ENCODE measurements around the gene HYAL3. TPM values are rescaled to one million over a fixed set of nuclear protein-coding genes. Genes with fewer than 3 reads are reported as not detected.

Gene HYAL3
- total and polyA plus RNA-seq, 2 donors (not counting 1 experiment from before 2014, with no cell fraction given), result 3.2 to 7.4 TPM

DNA sequence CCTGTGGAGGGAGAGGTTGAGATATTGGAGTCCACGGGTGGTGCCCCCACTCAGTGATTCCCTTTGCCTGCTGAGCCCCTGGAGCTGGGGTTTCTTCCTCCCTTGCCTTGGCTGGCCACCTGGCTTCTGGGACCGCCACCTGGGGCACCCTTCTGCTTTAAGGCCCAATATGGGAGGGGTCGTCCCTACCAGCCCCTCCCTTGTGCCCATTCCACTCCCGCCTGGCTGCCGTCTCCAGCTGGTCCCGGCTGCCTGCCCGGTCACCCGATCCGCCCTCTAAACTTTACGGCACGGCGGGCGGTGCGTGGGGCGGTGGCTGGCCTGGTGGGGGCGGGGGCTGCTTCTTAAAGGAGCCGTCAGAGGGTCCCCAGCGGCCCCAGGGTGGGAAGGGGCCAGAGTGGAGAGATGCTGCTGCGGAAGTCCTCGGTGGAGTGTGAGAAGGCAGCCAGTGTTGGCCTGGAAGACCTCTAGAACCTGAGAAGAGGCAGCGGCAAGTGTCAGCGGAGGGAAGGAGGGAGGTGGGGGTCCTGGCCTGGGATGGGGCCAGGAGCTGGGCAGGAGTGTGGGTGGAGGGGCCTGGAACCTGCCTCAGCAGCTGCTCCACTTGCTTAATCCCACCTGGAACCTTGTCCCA, 31.8 kb downstream of the HYAL3 start:
- TF ChIP-seq EZH2 (IDR thresholded peaks at IDR 0.05; ENCODE audit: low read length, missing control alignments), result no peak
- TF ChIP-seq, protein P1, sequence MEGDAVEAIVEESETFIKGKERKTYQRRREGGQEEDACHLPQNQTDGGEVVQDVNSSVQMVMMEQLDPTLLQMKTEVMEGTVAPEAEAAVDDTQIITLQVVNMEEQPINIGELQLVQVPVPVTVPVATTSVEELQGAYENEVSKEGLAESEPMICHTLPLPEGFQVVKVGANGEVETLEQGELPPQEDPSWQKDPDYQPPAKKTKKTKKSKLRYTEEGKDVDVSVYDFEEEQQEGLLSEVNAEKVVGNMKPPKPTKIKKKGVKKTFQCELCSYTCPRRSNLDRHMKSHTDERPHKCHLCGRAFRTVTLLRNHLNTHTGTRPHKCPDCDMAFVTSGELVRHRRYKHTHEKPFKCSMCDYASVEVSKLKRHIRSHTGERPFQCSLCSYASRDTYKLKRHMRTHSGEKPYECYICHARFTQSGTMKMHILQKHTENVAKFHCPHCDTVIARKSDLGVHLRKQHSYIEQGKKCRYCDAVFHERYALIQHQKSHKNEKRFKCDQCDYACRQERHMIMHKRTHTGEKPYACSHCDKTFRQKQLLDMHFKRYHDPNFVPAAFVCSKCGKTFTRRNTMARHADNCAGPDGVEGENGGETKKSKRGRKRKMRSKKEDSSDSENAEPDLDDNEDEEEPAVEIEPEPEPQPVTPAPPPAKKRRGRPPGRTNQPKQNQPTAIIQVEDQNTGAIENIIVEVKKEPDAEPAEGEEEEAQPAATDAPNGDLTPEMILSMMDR (conservative IDR thresholded peaks at IDR 0.05 in 1 of 2, IDR thresholded peaks at IDR 0.05 in 1 of 2; ENCODE audit: low read depth in 1 of 2, low read length in 2 of 2), result no peak
- H3K9me3 ChIP-seq (ENCODE audit: control insufficient read depth, insufficient read depth, low read depth, low read length), result no peaks in the 10 kb centered on the region
- peak overlapping the region; percentile 73 for H3K4me2 ChIP-seq (ENCODE audit: extremely low read depth, insufficient read depth, low read length)
- peak in 1 of 2 donors; percentile 28 for DNase-seq (ENCODE audit: low read depth in 2 of 2)
- no peaks in the 10 kb centered on the region for H4K20me1 ChIP-seq (ENCODE audit: control insufficient read depth, extremely low read depth, insufficient read depth, low read length)
- peaks cover 60% of the 10 kb centered on the region for H3K4me1 ChIP-seq (ENCODE audit: control insufficient read depth, extremely low read depth, insufficient read depth, low read length)
- H3K4me3 ChIP-seq (replicated peaks in 1 of 4; ENCODE audit: control extremely low read depth in 1 of 4, insufficient read depth in 1 of 4, low read depth in 3 of 4, low read length in 4 of 4), result peak overlapping the region; percentile 46 to 64 (median 55)
- H3K27me3 ChIP-seq (ENCODE audit: control insufficient read depth, insufficient read depth, low read length), result no peaks in the 10 kb centered on the region
- H3K79me2 ChIP-seq (ENCODE audit: control insufficient read depth, insufficient read depth, low read length), result no peaks in the 10 kb centered on the region
- H3K36me3 ChIP-seq (ENCODE audit: control insufficient read depth, insufficient read depth, low read length), result peaks cover 2% of the 10 kb centered on the region
- no peak overlapping the region for H3K27ac ChIP-seq (ENCODE audit: insufficient read depth, low read length)
- H3K9ac ChIP-seq (ENCODE audit: insufficient read depth, low read length), result peak overlapping the region; percentile 45
- H2AFZ ChIP-seq (ENCODE audit: low read length), result peak overlapping the region; percentile 43

DNA sequence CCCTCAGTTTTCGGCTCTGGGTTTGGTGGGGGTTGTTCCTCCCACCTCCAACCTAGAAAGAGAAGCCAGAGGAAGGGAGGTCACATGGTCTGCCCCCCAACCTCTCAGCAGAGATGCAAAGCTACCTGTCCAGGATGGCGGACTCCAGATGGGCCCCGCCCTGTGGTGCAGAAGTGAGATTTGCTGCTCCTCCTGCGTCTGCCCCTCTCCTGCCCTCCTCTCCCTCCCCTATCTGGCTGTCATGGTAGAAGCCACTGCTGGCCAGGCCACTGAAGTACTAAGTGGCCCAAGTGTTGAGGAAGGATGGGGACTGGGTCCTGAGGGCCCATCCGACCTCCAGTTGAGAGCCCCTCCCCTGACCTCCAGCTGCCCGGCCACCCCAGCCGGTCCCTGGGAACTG, 32.4 kb downstream of the HYAL3 start:
- peak overlapping the region; percentile 45 for H3K9ac ChIP-seq (ENCODE audit: insufficient read depth, low read length)
- H3K4me1 ChIP-seq (ENCODE audit: control insufficient read depth, extremely low read depth, insufficient read depth, low read length), result peaks cover 60% of the 10 kb centered on the region
- H3K4me3 ChIP-seq (replicated peaks in 1 of 4; ENCODE audit: control extremely low read depth in 1 of 4, insufficient read depth in 1 of 4, low read depth in 3 of 4, low read length in 4 of 4), result peak overlapping the region; percentile 16 to 64 (median 50)

DNA sequence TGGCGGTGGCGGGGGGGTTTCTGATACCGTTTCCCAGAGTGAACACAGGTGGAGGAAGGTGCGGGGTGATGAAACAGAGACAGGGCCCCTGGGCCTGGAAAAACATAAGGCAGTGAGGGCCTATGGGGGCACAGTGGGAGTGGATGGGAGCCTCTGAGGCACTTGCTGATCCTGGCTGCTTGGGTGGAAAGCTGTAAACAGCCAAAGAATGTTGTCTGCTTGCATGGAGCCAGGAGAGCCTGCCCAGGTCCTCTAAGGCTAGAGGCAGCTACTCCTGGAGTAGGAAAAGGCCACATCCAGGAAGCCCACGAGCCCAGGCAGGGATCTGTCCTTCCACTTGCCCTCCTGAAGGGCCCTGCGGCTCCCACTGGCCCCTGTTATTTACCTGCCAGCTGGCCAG, 33.2 kb downstream of the HYAL3 start:
- H3K36me3 ChIP-seq (ENCODE audit: control insufficient read depth, insufficient read depth, low read length), result peaks cover 2% of the 10 kb centered on the region
- no peak overlapping the region for H3K4me2 ChIP-seq (ENCODE audit: extremely low read depth, insufficient read depth, low read length)
- peaks cover 59% of the 10 kb centered on the region for H3K4me1 ChIP-seq (ENCODE audit: control insufficient read depth, extremely low read depth, insufficient read depth, low read length)
- no peak for DNase-seq (ENCODE audit: low read depth in 2 of 2)
- no peak overlapping the region for H3K9ac ChIP-seq (ENCODE audit: insufficient read depth, low read length)
- no peaks in the 10 kb centered on the region for H3K79me2 ChIP-seq (ENCODE audit: control insufficient read depth, insufficient read depth, low read length)
- no peaks in the 10 kb centered on the region for H4K20me1 ChIP-seq (ENCODE audit: control insufficient read depth, extremely low read depth, insufficient read depth, low read length)
- H3K27me3 ChIP-seq (ENCODE audit: control insufficient read depth, insufficient read depth, low read length), result no peaks in the 10 kb centered on the region
- no peak overlapping the region for H2AFZ ChIP-seq (ENCODE audit: low read length)
- TF ChIP-seq EZH2 (IDR thresholded peaks at IDR 0.05; ENCODE audit: low read length, missing control alignments), result no peak
- TF ChIP-seq, protein P1 (conservative IDR thresholded peaks at IDR 0.05 in 1 of 2, IDR thresholded peaks at IDR 0.05 in 1 of 2; ENCODE audit: low read depth in 1 of 2, low read length in 2 of 2), result no peak
- no peak overlapping the region for H3K27ac ChIP-seq (ENCODE audit: insufficient read depth, low read length)
- H3K9me3 ChIP-seq (ENCODE audit: control insufficient read depth, insufficient read depth, low read depth, low read length), result no peaks in the 10 kb centered on the region
- H3K4me3 ChIP-seq (replicated peaks in 1 of 4; ENCODE audit: control extremely low read depth in 1 of 4, insufficient read depth in 1 of 4, low read depth in 3 of 4, low read length in 4 of 4), result no peak overlapping the region

More for the DNA sequence above, 32.4 kb downstream of the HYAL3 start:
- H3K36me3 ChIP-seq (ENCODE audit: control insufficient read depth, insufficient read depth, low read length), result peaks cover 2% of the 10 kb centered on the region
- H4K20me1 ChIP-seq (ENCODE audit: control insufficient read depth, extremely low read depth, insufficient read depth, low read length), result no peaks in the 10 kb centered on the region
- no peaks in the 10 kb centered on the region for H3K27me3 ChIP-seq (ENCODE audit: control insufficient read depth, insufficient read depth, low read length)
- H3K9me3 ChIP-seq (ENCODE audit: control insufficient read depth, insufficient read depth, low read depth, low read length), result no peaks in the 10 kb centered on the region
- no peak for DNase-seq (ENCODE audit: low read depth in 2 of 2)
- TF ChIP-seq, protein P1 (conservative IDR thresholded peaks at IDR 0.05 in 1 of 2, IDR thresholded peaks at IDR 0.05 in 1 of 2; ENCODE audit: low read depth in 1 of 2, low read length in 2 of 2), result no peak
- no peak for TF ChIP-seq EZH2 (IDR thresholded peaks at IDR 0.05; ENCODE audit: low read length, missing control alignments)
- H3K27ac ChIP-seq (ENCODE audit: insufficient read depth, low read length), result no peak overlapping the region
- H3K4me2 ChIP-seq (ENCODE audit: extremely low read depth, insufficient read depth, low read length), result peak overlapping the region; percentile 72
- H2AFZ ChIP-seq (ENCODE audit: low read length), result no peak overlapping the region
- no peaks in the 10 kb centered on the region for H3K79me2 ChIP-seq (ENCODE audit: control insufficient read depth, insufficient read depth, low read length)

Measured in fibroblast of lung (primary cell).